Keratinocyte (primary cell): ENCODE results near the gene SEMA3D.

Experiments
- EZH2 ChIP-seq: IDR thresholded peaks from one replicate; pipeline ENCODE4 v1.6.1; 2012; ENCODE audit warnings: inconsistent platforms, mild to moderate bottlenecking, low read length, moderate library complexity
- TF ChIP-seq, protein P1 (sequence below), 3 experiments: IDR thresholded peaks in 1 of 3; conservative IDR thresholded peaks in 1 of 3; optimal IDR thresholded peaks in 1 of 3; 2 replicates in 2 of 3; 3 replicates in 1 of 3; pipeline versions ENCODE3 to v1.5.1; 2011; ENCODE audit warnings: low read length in 3 of 3, mild to moderate bottlenecking in 3 of 3, moderate library complexity in 2 of 3, control low read depth in 1 of 3, inconsistent platforms in 1 of 3; ENCODE audit not compliant: insufficient read depth in 2 of 3; ENCODE audit errors: extremely low read depth in 1 of 3

DNA sequence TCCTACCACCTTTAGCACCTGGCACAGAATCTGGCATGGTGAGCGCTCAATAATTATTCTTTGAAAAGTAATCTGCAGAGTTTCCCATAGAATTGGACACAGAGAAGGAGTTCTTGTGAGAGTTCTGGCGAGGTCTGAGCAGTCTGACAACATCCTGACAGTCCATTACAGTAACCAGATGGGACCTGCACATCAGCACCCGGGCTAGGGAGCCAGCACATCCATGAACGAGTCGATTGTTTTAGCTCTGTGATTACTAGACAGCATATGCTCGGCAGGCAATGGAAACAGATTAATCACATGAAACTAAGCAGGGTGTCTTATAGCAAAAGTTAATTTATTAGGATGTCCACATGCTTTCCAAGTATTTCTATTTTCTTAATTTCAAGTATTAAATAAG, 96.7 kb downstream of the SEMA3D start:
- TF ChIP-seq EZH2: no peak
- TF ChIP-seq, protein P1, sequence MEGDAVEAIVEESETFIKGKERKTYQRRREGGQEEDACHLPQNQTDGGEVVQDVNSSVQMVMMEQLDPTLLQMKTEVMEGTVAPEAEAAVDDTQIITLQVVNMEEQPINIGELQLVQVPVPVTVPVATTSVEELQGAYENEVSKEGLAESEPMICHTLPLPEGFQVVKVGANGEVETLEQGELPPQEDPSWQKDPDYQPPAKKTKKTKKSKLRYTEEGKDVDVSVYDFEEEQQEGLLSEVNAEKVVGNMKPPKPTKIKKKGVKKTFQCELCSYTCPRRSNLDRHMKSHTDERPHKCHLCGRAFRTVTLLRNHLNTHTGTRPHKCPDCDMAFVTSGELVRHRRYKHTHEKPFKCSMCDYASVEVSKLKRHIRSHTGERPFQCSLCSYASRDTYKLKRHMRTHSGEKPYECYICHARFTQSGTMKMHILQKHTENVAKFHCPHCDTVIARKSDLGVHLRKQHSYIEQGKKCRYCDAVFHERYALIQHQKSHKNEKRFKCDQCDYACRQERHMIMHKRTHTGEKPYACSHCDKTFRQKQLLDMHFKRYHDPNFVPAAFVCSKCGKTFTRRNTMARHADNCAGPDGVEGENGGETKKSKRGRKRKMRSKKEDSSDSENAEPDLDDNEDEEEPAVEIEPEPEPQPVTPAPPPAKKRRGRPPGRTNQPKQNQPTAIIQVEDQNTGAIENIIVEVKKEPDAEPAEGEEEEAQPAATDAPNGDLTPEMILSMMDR (optimal IDR thresholded peaks at IDR 0.05 in 1 of 3, IDR thresholded peaks at IDR 0.05 in 1 of 3, conservative IDR thresholded peaks at IDR 0.05 in 1 of 3; ENCODE audit: extremely low read depth in 1 of 3, insufficient read depth in 2 of 3, low read length in 3 of 3): no peak
